ENCODE results near the gene SPATA3. TPM values are rescaled to one million over a fixed set of nuclear protein-coding genes. Genes with fewer than 3 reads are reported as not detected.

SPATA3 gene
- total RNA-seq, 4 donors from 2014 or later = not detected

DNA sequence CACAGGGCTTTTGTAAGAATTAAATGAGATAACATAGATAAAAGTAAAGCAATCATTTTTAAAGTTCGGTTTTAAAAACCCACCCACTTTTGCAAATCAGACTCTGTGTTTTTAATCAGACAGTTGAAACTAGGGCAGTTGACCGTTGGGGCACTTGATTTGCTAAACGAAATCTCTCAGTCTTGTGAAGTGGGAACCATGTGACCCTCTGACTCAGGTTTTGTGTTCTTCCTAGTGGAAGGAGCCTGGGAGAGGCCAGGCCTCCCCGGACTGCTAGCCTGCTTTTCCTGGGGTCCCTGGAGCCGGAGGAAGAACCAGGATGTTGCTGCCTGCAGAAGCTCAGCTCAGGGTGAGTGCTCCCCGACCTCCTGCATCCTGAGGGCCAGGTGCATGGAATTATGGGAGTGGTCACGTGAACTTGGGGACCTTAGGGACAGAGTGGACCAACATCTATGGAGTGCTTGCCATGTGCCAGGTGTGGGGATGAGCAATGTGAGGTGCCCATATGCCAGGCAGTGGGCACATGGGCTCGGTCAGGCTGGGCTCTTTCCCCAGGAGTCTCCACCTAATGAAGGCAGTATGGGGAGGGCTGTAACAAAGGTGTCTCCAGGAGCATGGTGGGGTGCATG is 45.3 kb downstream of the SPATA3 start:
- in situ Hi-C loops (cut with MboI; ENCODE audit: low pct_ligation_motif_present in 1 of 4, low pct_unique_long_range_greater_than_20kb in 1 of 4, low sequenced_read_pairs in 3 of 4) (no loop called here), intact Hi-C loops (cut with DNase I; ENCODE audit: low total_unique reads) (no loop called here)
- Histone ChIP-seq H3K4me1 (peaks cover 0 to 26% (median 6%) of the 10 kb centered on the region in 4 donors), H3K9me3 (no peaks in the 10 kb centered on the region), H3K27ac (no peak overlapping the region), H3K36me3 (no peaks in the 10 kb centered on the region), H3K27me3 (peaks cover 36% of the 10 kb centered on the region), H3K4me3 (no peak overlapping the region)
- 66 to 89% methylated on average over 3 to 7 of the region's 8 CpGs for WGBS, 2 donors (ENCODE audit: low coverage in 1 of 2)
- DNase-seq = no peak
- TF ChIP-seq CTCF (IDR thresholded peaks at IDR 0.05) = no peak
- TF ChIP-seq POLR2A (IDR thresholded peaks at IDR 0.05) = no peak
- no peak for TF ChIP-seq POLR2AphosphoS5 (IDR thresholded peaks at IDR 0.05)
- TF ChIP-seq EP300 (IDR thresholded peaks at IDR 0.05; ENCODE audit: low read depth) = no peak

- intact Hi-C loops (cut with DNase I; ENCODE audit: low total_unique reads) = no loop called here
- H3K27me3 ChIP-seq = peaks cover 16% of the 10 kb centered on the region
- H3K4me3 ChIP-seq = no peak overlapping the region
- WGBS, 2 donors (ENCODE audit: low coverage in 1 of 2) = 95% methylated on average over 4 of the region's 4 CpGs
- DNase-seq = no peak
- in situ Hi-C loops (cut with MboI; ENCODE audit: low pct_ligation_motif_present in 1 of 4, low pct_unique_long_range_greater_than_20kb in 1 of 4, low sequenced_read_pairs in 3 of 4) = no loop called here
- H3K27ac ChIP-seq = no peak overlapping the region
- H3K4me1 ChIP-seq = peaks cover 0 to 20% (median 3%) of the 10 kb centered on the region in 4 donors
- no peaks in the 10 kb centered on the region for H3K36me3 ChIP-seq
- TF ChIP-seq EP300 (IDR thresholded peaks at IDR 0.05; ENCODE audit: low read depth) (no peak), CTCF (IDR thresholded peaks at IDR 0.05) (no peak), POLR2AphosphoS5 (IDR thresholded peaks at IDR 0.05) (no peak), POLR2A (IDR thresholded peaks at IDR 0.05) (no peak)
- no peaks in the 10 kb centered on the region for H3K9me3 ChIP-seq
These were observed 47.9 kb downstream of the SPATA3 start for GRCh38 chr2:231043796-231044195.

- WGBS, 2 donors (ENCODE audit: low coverage in 1 of 2) = 89% methylated on average over 5 of the region's 5 CpGs; no CpG with 5 or more reads in 1 of the 2 donors
- no peak for TF ChIP-seq POLR2AphosphoS5 (IDR thresholded peaks at IDR 0.05)
- TF ChIP-seq CTCF (IDR thresholded peaks at IDR 0.05) = no peak
- TF ChIP-seq EP300 (IDR thresholded peaks at IDR 0.05; ENCODE audit: low read depth) = no peak
- no peak for TF ChIP-seq POLR2A (IDR thresholded peaks at IDR 0.05)
- no peak for DNase-seq
- intact Hi-C loops (cut with DNase I; ENCODE audit: low total_unique reads) = no loop called here
- H3K27ac ChIP-seq = no peak overlapping the region
- peaks cover 0 to 38% (median 23%) of the 10 kb centered on the region in 4 donors for H3K4me1 ChIP-seq
- H3K36me3 ChIP-seq = no peaks in the 10 kb centered on the region
- in situ Hi-C loops (cut with MboI; ENCODE audit: low pct_ligation_motif_present in 1 of 4, low pct_unique_long_range_greater_than_20kb in 1 of 4, low sequenced_read_pairs in 3 of 4) = no loop called here
- H3K27me3 ChIP-seq = no peaks in the 10 kb centered on the region
- no peaks in the 10 kb centered on the region for H3K9me3 ChIP-seq
- no peak overlapping the region for H3K4me3 ChIP-seq
These were observed 51.0 kb downstream of the SPATA3 start for GRCh38 chr2:231046916-231047273.

GRCh38 chr2:231047274-231047922 is 51.5 kb downstream of the SPATA3 start:
- in situ Hi-C loops (cut with MboI; ENCODE audit: low pct_ligation_motif_present in 1 of 4, low pct_unique_long_range_greater_than_20kb in 1 of 4, low sequenced_read_pairs in 3 of 4) (no loop called here), intact Hi-C loops (cut with DNase I; ENCODE audit: low total_unique reads) (no loop called here)
- Histone ChIP-seq H3K4me3 (no peak overlapping the region), H3K27ac (no peak overlapping the region), H3K9me3 (no peaks in the 10 kb centered on the region), H3K27me3 (no peaks in the 10 kb centered on the region), H3K36me3 (no peaks in the 10 kb centered on the region), H3K4me1 (peaks cover 0 to 43% (median 28%) of the 10 kb centered on the region in 4 donors)
- WGBS, 2 donors (ENCODE audit: low coverage in 1 of 2) = 69% methylated on average over 8 of the region's 8 CpGs; no CpG with 5 or more reads in 1 of the 2 donors
- no peak for TF ChIP-seq EP300 (IDR thresholded peaks at IDR 0.05; ENCODE audit: low read depth)
- no peak for TF ChIP-seq POLR2AphosphoS5 (IDR thresholded peaks at IDR 0.05)
- TF ChIP-seq POLR2A (IDR thresholded peaks at IDR 0.05) = no peak
- TF ChIP-seq CTCF (IDR thresholded peaks at IDR 0.05) = no peak
- no peak for DNase-seq
